ENCODE measurements around the gene TEDC2. TPM values are rescaled to one million over a fixed set of nuclear protein-coding genes. Genes with fewer than 3 reads are reported as not detected.

Gene TEDC2
- total RNA-seq, 4 donors from 2014 or later: 1.4 to 13.2 (median 3.7) TPM

DNA sequence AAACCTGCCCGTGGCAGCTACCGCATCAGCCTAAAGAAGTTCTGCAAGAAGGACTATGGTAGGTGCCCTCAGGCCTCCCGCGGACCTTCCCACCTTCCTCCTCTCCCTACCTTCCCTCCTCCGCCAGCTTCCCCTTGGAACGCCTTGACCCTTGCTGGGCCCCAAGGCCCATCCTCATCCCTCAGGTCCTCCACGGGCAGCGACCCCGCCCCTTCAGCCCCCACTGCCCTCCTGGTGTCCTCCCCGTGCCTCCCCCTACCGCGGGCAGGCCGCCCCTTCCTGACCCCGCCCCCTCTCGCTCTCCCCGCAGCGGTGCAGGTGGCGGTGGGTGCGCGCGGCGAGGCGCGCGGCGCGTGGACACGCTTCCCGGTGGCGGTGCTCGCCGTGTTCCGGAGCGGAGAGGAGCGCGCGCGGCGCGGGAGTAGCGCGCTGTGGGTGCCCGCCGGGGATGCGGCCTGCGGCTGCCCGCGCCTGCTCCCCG, 13.6 kb downstream of the TEDC2 start:
- DNase-seq: no peak
- Histone ChIP-seq H3K4me3 (peak overlapping the region in 3 of 4 donors; percentile 84 to 86 (median 85)), H3K4me1 (peaks cover 0 to 55% (median 29%) of the 10 kb centered on the region in 4 donors)

DNA sequence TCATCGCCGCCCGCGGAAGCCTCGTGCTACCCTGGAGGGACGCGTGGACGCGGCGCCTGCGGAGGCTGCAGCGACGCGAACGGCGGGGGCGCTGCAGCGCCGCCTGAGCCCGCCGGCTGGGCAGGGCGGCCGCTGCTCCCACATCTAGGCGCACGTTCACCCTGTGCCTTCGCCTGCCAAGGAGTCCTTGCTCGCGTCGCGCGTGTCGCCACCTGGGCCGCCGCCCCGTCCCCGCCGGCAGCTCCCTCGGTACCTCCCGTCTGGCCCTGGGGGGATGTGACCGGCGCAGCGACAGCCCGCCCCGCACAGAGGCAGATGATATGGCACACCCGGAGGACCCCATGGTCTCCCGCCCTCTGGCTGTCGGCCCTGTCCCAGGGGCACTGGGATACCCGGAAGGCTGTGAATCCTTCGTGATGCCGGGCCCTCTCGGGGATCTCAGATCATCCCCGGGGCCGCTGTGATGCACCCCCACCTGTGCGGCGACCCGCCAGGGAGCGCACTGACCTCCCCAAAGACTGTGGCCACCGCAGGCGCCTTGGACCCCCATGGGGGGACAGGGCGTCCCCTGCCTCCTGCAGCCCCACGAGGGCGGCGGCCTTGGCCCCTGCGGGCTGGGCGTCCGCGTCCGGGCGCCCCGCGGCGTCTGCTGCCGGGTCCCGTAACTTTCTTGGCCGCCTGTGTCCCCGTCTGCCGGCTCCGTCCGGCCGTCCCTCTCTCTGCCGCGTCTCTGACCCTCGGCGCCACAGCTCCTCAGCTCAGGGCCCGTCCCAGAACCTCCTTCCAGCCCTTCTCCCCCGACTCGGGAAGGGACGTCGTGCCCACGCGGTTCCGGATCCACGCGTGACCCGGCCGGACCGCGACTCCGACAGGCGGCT, 14.3 kb downstream of the TEDC2 start:
- H3K9me3 ChIP-seq: no peaks in the 10 kb centered on the region
- H3K4me1 ChIP-seq: peaks cover 0 to 48% (median 22%) of the 10 kb centered on the region in 4 donors
- peak overlapping the region; percentile 84 to 91 (median 86) for H3K4me3 ChIP-seq
- peak overlapping the region; percentile 77 to 86 (median 82) for H3K27ac ChIP-seq
- no peaks in the 10 kb centered on the region for H3K36me3 ChIP-seq
- peak; percentile 49 to 78 (median 71) for DNase-seq
- TF ChIP-seq, protein P1, sequence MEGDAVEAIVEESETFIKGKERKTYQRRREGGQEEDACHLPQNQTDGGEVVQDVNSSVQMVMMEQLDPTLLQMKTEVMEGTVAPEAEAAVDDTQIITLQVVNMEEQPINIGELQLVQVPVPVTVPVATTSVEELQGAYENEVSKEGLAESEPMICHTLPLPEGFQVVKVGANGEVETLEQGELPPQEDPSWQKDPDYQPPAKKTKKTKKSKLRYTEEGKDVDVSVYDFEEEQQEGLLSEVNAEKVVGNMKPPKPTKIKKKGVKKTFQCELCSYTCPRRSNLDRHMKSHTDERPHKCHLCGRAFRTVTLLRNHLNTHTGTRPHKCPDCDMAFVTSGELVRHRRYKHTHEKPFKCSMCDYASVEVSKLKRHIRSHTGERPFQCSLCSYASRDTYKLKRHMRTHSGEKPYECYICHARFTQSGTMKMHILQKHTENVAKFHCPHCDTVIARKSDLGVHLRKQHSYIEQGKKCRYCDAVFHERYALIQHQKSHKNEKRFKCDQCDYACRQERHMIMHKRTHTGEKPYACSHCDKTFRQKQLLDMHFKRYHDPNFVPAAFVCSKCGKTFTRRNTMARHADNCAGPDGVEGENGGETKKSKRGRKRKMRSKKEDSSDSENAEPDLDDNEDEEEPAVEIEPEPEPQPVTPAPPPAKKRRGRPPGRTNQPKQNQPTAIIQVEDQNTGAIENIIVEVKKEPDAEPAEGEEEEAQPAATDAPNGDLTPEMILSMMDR (IDR thresholded peaks at IDR 0.05): peak in 5 of 6 experiments; percentile 9 to 46 (median 40)
- TF ChIP-seq POLR2A (IDR thresholded peaks at IDR 0.05): no peak
- H3K27me3 ChIP-seq: peaks cover 0 to 24% of the 10 kb centered on the region in 2 donors

More for the DNA sequence above, 13.6 kb downstream of the TEDC2 start:
- H3K9me3 ChIP-seq: no peaks in the 10 kb centered on the region
- H3K36me3 ChIP-seq: no peaks in the 10 kb centered on the region
- peaks cover 0 to 29% of the 10 kb centered on the region in 2 donors for H3K27me3 ChIP-seq
- no peak overlapping the region for H3K27ac ChIP-seq
- TF ChIP-seq, protein P1 (IDR thresholded peaks at IDR 0.05): no peak
- no peak for TF ChIP-seq POLR2A (IDR thresholded peaks at IDR 0.05)

DNA sequence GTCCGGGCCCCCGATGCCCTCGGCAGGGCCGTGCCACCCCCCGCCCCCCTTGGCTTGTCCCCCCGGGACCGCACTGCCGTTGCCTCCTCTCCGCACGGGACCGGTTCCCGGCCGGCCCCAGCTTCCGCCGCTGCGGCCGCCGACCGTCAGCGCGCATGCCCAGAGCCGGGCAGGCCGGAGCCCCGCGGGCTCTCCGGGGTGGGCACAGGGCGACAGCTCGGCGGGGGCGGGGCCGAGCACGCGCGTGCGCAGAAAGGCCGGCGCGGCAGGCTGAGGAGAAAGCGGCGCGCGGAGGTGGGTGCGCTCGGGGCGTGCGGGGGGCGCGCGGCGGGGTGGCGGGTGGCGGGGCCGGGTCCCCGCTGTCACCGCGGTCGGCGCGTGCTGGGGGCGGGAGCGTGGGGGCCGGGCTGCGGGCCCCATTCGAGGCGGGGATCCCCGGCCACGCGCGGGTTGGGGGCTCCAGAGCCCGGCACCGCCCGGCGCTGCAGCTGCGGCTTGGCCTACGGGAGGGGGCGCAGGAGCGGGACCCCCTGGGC, 15.0 kb downstream of the TEDC2 start, which contains the start of gene TBC1D24:
TBC1D24 (plus strand) TSS at position 251 of the 536 bp plus-strand sequence. CDS start 21,022 bp downstream, outside the sequence.
- H3K27me3 ChIP-seq: peaks cover 0 to 24% of the 10 kb centered on the region in 2 donors
- H3K9me3 ChIP-seq: no peaks in the 10 kb centered on the region
- H3K4me1 ChIP-seq: peaks cover 0 to 44% (median 20%) of the 10 kb centered on the region in 4 donors
- TF ChIP-seq, protein P1 (IDR thresholded peaks at IDR 0.05): no peak
- TF ChIP-seq POLR2A (IDR thresholded peaks at IDR 0.05): peak; percentile 33 to 47
- peak within 1 kb of the TSS; percentile 77 to 86 (median 82) for H3K27ac ChIP-seq
- peak; percentile 83 to 94 (median 89) for DNase-seq
- H3K36me3 ChIP-seq: no peaks in the 10 kb centered on the region
- H3K4me3 ChIP-seq: peak within 1 kb of the TSS; percentile 84 to 91 (median 86)

DNA sequence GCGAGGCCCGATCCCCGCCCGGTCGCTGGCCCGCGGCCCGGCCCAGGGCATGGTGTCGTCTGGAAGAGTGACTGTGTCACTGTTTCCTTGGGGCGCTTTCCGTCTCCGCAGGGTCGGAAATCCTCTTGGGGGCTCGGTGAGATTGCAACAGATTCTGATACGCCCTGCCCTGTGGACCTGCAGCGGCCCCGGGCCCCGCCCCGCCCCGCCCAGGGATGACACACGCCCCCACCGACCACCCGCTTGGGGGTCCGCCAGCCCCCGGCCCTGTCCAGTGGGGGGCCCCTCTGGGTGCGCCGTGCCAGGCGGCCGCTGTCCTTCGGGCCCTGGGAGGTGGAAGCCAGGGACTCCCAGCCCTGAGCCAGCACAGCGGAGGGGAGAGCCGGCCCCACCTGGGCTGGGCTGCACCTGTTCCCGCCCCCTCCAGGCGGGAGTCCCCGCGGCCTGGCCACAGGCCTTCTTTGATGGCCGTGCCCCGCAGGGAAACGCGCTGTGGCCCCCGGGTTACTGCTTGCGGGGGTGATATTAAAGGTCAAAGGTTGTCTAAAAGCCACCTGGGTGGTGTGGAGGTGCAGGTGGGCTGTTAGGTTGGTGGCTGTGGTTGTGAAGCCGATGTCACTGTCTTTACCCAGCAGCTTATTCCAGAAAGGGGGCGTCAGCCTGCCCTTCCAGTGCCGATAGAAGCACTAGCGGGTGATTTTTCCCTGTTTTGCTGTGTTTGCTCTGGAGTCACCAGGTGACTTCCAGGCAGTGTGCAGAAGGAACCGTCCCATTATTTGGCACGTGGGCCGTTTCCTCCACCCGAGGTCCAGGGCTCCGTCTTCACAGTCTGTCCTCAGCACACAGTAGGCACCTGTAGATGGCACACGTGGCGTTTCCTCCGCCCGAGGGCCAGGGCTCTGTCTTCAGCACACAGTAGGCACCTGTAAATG, 15.8 kb downstream of the TEDC2 start:
- Histone ChIP-seq H3K27me3 (peaks cover 0 to 19% of the 10 kb centered on the region in 2 donors), H3K4me3 (peak overlapping the region; percentile 84 to 91 (median 86)), H3K27ac (peak overlapping the region in 2 of 4 donors; percentile 82 to 86), H3K36me3 (no peaks in the 10 kb centered on the region), H3K9me3 (no peaks in the 10 kb centered on the region), H3K4me1 (peaks cover 0 to 44% (median 21%) of the 10 kb centered on the region in 4 donors)
- TF ChIP-seq POLR2A (IDR thresholded peaks at IDR 0.05): no peak
- TF ChIP-seq, protein P1 (IDR thresholded peaks at IDR 0.05): no peak
- DNase-seq: peak in 1 of 3 donors; percentile 37

DNA sequence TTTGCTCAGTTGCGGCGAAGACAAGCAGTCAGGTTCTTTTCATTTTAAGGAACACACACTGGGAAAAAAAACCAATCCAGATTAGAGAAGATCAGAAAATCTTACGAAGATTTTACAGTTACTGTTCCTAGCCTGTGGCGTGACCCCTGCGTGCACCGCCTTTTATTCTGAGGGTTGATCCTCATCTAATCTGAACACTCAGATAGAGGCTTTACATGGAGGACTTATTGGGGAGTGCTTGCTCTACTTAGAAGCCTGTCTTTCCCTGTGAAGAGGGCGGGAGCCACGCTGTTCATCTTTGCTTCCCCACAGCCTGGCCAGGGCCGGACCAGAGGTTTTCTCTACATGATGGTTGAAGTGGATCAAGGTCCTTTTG, 16.4 kb downstream of the TEDC2 start:
- Histone ChIP-seq H3K4me1 (peaks cover 0 to 37% (median 19%) of the 10 kb centered on the region in 4 donors), H3K36me3 (no peaks in the 10 kb centered on the region), H3K27me3 (peaks cover 0 to 12% of the 10 kb centered on the region in 2 donors), H3K9me3 (no peaks in the 10 kb centered on the region), H3K27ac (no peak overlapping the region), H3K4me3 (no peak overlapping the region)
- DNase-seq: no peak
- no peak for TF ChIP-seq POLR2A (IDR thresholded peaks at IDR 0.05)
- TF ChIP-seq, protein P1 (IDR thresholded peaks at IDR 0.05): no peak
